ENCODE data around the gene ABCF3. TPM values are rescaled to one million over a fixed set of nuclear protein-coding genes. Genes with fewer than 3 reads are reported as not detected.

ABCF3 gene
- total and polyA plus RNA-seq, 2 of the 13 experiments (the other 11 are each of a cell fraction or from before 2014, with no cell fraction given): 38.8 to 46.5 TPM

DNA sequence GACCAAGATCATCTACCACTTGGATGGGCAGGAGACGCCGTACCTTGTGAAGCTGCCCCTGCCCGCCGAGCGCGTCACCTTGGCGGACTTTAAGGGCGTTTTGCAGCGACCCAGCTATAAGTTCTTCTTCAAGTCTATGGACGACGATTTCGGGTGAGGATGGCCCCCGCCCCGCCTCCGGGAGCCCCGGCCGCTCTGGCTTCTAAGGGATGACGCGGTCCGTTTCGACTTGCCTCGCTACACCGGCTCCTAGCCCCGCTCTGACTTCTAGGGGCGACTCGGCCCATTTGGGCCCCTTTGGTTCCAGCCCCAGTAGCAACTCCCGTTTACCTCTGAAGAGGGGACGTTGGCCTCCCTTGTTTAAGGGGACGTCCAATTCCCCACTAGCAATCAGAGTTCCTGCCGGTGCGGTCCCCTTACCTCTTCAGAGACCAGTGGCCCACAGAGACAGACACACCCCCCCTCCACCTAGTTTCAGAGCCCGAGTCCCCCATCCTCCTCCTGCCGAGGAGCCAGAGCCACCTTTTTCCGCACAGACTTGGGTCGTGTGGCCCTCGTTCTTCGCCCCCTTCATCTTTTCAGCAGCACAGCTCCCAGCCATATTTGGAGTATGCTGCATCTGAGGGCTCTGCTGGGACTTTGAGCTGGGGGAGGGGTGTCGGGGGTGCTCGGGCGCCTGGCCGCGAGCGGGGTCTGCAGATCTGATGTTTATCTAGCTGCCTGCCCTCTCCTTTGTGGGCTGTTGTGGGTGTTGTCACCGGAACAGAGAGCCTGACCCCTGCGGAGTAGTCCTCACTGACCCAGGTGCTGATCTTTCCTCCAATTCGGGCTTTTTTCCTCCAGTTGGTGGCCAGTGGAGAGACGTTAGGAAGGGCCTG is 30.1 kb upstream of the ABCF3 start (continued):
- peak; percentile 38; the same call in 1 of the 2 replicates for TF ChIP-seq ZNF784 (CRISPR knock-in tag; IDR thresholded peaks at IDR 0.05; ENCODE audit: borderline replicate concordance)
- TF ChIP-seq, protein P1, sequence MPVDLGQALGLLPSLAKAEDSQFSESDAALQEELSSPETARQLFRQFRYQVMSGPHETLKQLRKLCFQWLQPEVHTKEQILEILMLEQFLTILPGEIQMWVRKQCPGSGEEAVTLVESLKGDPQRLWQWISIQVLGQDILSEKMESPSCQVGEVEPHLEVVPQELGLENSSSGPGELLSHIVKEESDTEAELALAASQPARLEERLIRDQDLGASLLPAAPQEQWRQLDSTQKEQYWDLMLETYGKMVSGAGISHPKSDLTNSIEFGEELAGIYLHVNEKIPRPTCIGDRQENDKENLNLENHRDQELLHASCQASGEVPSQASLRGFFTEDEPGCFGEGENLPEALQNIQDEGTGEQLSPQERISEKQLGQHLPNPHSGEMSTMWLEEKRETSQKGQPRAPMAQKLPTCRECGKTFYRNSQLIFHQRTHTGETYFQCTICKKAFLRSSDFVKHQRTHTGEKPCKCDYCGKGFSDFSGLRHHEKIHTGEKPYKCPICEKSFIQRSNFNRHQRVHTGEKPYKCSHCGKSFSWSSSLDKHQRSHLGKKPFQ (CRISPR knock-in tag; IDR thresholded peaks at IDR 0.05; ENCODE audit: insufficient replicate concordance): peak; percentile 29
- peak; percentile 19; the same call in 1 of the 2 replicates for TF ChIP-seq ZNF878 (CRISPR knock-in tag; IDR thresholded peaks at IDR 0.05)
- 0 out of 2 replicates have a peak, but pooled peaks have one; percentile 18 for TF ChIP-seq ATF6 (CRISPR knock-in tag; conservative IDR thresholded peaks at IDR 0.05)
- TF ChIP-seq ZNF746 (CRISPR knock-in tag; IDR thresholded peaks at IDR 0.05): peak; percentile 69
- no peak for TF ChIP-seq FOXA3 (CRISPR knock-in tag; IDR thresholded peaks at IDR 0.05)
- TF ChIP-seq, protein P2, sequence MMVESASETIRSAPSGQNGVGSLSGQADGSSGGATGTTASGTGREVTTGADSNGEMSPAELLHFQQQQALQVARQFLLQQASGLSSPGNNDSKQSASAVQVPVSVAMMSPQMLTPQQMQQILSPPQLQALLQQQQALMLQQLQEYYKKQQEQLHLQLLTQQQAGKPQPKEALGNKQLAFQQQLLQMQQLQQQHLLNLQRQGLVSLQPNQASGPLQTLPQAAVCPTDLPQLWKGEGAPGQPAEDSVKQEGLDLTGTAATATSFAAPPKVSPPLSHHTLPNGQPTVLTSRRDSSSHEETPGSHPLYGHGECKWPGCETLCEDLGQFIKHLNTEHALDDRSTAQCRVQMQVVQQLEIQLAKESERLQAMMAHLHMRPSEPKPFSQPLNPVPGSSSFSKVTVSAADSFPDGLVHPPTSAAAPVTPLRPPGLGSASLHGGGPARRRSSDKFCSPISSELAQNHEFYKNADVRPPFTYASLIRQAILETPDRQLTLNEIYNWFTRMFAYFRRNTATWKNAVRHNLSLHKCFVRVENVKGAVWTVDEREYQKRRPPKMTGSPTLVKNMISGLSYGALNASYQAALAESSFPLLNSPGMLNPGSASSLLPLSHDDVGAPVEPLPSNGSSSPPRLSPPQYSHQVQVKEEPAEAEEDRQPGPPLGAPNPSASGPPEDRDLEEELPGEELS (CRISPR knock-in tag; IDR thresholded peaks at IDR 0.05): 0 out of 2 replicates have a peak, but pooled peaks have one; percentile 9
- TF ChIP-seq, protein P3, sequence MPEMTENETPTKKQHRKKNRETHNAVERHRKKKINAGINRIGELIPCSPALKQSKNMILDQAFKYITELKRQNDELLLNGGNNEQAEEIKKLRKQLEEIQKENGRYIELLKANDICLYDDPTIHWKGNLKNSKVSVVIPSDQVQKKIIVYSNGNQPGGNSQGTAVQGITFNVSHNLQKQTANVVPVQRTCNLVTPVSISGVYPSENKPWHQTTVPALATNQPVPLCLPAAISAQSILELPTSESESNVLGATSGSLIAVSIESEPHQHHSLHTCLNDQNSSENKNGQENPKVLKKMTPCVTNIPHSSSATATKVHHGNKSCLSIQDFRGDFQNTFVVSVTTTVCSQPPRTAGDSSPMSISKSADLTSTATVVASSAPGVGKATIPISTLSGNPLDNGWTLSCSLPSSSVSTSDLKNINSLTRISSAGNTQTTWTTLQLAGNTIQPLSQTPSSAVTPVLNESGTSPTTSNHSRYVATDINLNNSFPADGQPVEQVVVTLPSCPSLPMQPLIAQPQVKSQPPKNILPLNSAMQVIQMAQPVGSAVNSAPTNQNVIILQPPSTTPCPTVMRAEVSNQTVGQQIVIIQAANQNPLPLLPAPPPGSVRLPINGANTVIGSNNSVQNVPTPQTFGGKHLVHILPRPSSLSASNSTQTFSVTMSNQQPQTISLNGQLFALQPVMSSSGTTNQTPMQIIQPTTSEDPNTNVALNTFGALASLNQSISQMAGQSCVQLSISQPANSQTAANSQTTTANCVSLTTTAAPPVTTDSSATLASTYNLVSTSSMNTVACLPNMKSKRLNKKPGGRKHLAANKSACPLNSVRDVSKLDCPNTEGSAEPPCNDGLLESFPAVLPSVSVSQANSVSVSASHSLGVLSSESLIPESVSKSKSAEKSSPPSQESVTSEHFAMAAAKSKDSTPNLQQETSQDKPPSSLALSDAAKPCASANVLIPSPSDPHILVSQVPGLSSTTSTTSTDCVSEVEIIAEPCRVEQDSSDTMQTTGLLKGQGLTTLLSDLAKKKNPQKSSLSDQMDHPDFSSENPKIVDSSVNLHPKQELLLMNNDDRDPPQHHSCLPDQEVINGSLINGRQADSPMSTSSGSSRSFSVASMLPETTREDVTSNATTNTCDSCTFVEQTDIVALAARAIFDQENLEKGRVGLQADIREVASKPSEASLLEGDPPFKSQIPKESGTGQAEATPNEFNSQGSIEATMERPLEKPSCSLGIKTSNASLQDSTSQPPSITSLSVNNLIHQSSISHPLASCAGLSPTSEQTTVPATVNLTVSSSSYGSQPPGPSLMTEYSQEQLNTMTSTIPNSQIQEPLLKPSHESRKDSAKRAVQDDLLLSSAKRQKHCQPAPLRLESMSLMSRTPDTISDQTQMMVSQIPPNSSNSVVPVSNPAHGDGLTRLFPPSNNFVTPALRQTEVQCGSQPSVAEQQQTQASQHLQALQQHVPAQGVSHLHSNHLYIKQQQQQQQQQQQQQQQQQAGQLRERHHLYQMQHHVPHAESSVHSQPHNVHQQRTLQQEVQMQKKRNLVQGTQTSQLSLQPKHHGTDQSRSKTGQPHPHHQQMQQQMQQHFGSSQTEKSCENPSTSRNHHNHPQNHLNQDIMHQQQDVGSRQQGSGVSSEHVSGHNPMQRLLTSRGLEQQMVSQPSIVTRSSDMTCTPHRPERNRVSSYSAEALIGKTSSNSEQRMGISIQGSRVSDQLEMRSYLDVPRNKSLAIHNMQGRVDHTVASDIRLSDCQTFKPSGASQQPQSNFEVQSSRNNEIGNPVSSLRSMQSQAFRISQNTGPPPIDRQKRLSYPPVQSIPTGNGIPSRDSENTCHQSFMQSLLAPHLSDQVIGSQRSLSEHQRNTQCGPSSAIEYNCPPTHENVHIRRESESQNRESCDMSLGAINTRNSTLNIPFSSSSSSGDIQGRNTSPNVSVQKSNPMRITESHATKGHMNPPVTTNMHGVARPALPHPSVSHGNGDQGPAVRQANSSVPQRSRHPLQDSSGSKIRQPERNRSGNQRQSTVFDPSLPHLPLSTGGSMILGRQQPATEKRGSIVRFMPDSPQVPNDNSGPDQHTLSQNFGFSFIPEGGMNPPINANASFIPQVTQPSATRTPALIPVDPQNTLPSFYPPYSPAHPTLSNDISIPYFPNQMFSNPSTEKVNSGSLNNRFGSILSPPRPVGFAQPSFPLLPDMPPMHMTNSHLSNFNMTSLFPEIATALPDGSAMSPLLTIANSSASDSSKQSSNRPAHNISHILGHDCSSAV (CRISPR knock-in tag; IDR thresholded peaks at IDR 0.05; ENCODE audit: borderline replicate concordance): 0 out of 2 replicates have a peak, but pooled peaks have one; percentile 13
- TF ChIP-seq ZNF232 (CRISPR knock-in tag; IDR thresholded peaks at IDR 0.05; ENCODE audit: borderline replicate concordance): peak; percentile 52; the same call in 1 of the 2 replicates
- TF ChIP-seq NFYB (CRISPR knock-in tag; IDR thresholded peaks at IDR 0.05): peak; percentile 5; the same call in 1 of the 2 replicates

All from HepG2 (cell line).